GM12878 (cell line): ENCODE results near the gene DEK. TPM values are rescaled to one million over a fixed set of nuclear protein-coding genes. Genes with fewer than 3 reads are reported as not detected.

Experiments used
- ATAC-seq: fragments of 200-7000 bp; cut with Tn5 transposase; 3 replicates; pipeline ENCODE4 v1.9.1; 2020; ENCODE audit warnings: mild to moderate bottlenecking, moderate library complexity
- BruUV-seq: library from RNA; stranded (reverse); fragments of 400-500 nt; replicated peaks from 2 replicates; lab custom pipeline; 2021; lab: Mats Ljungman, UMichigan
- CTCF ChIA-PET: fragments of 300-600 bp; sonication (Branson Sonifier 250); formaldehyde crosslinking; extraction: SDS; loops from one replicate; lab custom pipeline; 2021; ENCODE audit warnings: inconsistent platforms; lab: Yijun Ruan, JAX
- POLR2A ChIA-PET: fragments of 350-600 bp; formaldehyde crosslinking; extraction: SDS; loops from one replicate; lab custom pipeline; 2021; ENCODE audit warnings: inconsistent platforms; lab: Charles Lee
- RAD21 ChIA-PET: fragments of 300-600 bp; sonication (Branson Sonifier 250); formaldehyde crosslinking; loops from one replicate; lab custom pipeline; 2023; ENCODE audit warnings: antibody characterized with exemption; ENCODE audit not compliant: unreplicated experiment; lab: Charles Lee
- SMC1A ChIA-PET: fragments of 300-600 bp; sonication (Branson Sonifier 250); formaldehyde crosslinking; loops from one replicate; lab custom pipeline; 2023; ENCODE audit not compliant: unreplicated experiment, uncharacterized antibody; lab: Charles Lee
- DNase-seq: peaks from one replicate; pipeline ENCODE4 v3.0.0-alpha.2; 2011; ENCODE audit warnings: low read depth, low spot score
- FAIRE-seq: peaks from 3 replicates; lab custom pipeline; 2011; peaks lifted over from hg19 to GRCh38; lab: Jason Lieb, UNC
- H2AFZ ChIP-seq: 2 replicates; pipeline ENCODE4 v1.6.0; 2011; ENCODE audit warnings: low read depth, low read length, control low read depth; ENCODE audit not compliant: control insufficient read depth
- H3K27ac ChIP-seq: 2 replicates; pipeline ENCODE4 v1.5.1; 2011; ENCODE audit warnings: control low read depth; ENCODE audit not compliant: control insufficient read depth, insufficient read depth
- H3K27me3 ChIP-seq, 2 experiments: replicated peaks in 1 of 2; 2 replicates each; pipeline versions ENCODE4 v1.6.0 to v1.6.1; 2011; ENCODE audit warnings: low read length in 1 of 2; ENCODE audit not compliant: control insufficient read depth in 2 of 2, insufficient read depth in 2 of 2
- H3K36me3 ChIP-seq, 2 experiments: 2 replicates each; pipeline ENCODE4 v1.5.1; 2011; ENCODE audit warnings: low read length in 1 of 2; ENCODE audit not compliant: control insufficient read depth in 2 of 2, insufficient read depth in 2 of 2
- H3K4me1 ChIP-seq: 2 replicates; pipeline ENCODE4 v1.6.1; 2011; ENCODE audit warnings: mild to moderate bottlenecking, low read length, moderate library complexity, mixed read lengths; ENCODE audit not compliant: control insufficient read depth, insufficient read depth
- H3K4me2 ChIP-seq: 2 replicates; pipeline ENCODE4 v1.6.0; 2011; ENCODE audit warnings: control low read depth; ENCODE audit not compliant: control insufficient read depth, insufficient read depth
- H3K4me3 ChIP-seq: fragments of 200-600 bp; sonication (generic); 2 replicates; pipeline ENCODE4 v1.5.1; 2016
- H3K79me2 ChIP-seq: 2 replicates; pipeline ENCODE4 v1.6.0; 2011; ENCODE audit warnings: low read length; ENCODE audit not compliant: control insufficient read depth, insufficient read depth
- H3K9ac ChIP-seq: 2 replicates; pipeline ENCODE4 v1.8.0; 2011; ENCODE audit warnings: low read length, control low read depth, mixed read lengths; ENCODE audit not compliant: control insufficient read depth, insufficient read depth
- H3K9me3 ChIP-seq: replicated peaks from 3 replicates; pipeline ENCODE4 v1.5.1; 2011; ENCODE audit warnings: mild to moderate bottlenecking, low read length; ENCODE audit not compliant: control insufficient read depth, insufficient read depth
- H4K20me1 ChIP-seq: 2 replicates; pipeline ENCODE4 v1.6.0; 2011; ENCODE audit not compliant: control insufficient read depth, insufficient read depth
- ATF7 ChIP-seq: fragments of 450-650 bp; IDR thresholded peaks from 2 replicates; pipeline ENCODE4 v1.6.1; 2016; ENCODE audit warnings: low read depth, mild to moderate bottlenecking
- BMI1 ChIP-seq: fragments of 450-650 bp; IDR thresholded peaks from 2 replicates; pipeline ENCODE4 v1.6.1; 2016; ENCODE audit warnings: mild to moderate bottlenecking, moderate library complexity, borderline replicate concordance
- CBX5 ChIP-seq: sonication (generic); IDR thresholded peaks from 2 replicates; pipeline ENCODE4 v1.6.1; 2016; ENCODE audit warnings: low read depth, moderate library complexity, mild to moderate bottlenecking, inconsistent platforms
- JUND ChIP-seq: IDR thresholded peaks from 2 replicates; pipeline ENCODE4 v1.6.1; 2012; ENCODE audit warnings: low read depth, mild to moderate bottlenecking, low read length, improper control_type of control experiment, moderate library complexity
- NR2C1 ChIP-seq: fragments of 450-650 bp; IDR thresholded peaks from 2 replicates; pipeline ENCODE4 v1.6.1; 2017; ENCODE audit warnings: antibody characterized with exemption, mild to moderate bottlenecking, moderate library complexity
- POLR2AphosphoS5 ChIP-seq: IDR thresholded peaks from 2 replicates; pipeline ENCODE4 v1.6.1; 2011; ENCODE audit warnings: mild to moderate bottlenecking, low read length, inconsistent platforms
- SMC3 ChIP-seq: IDR thresholded peaks from 2 replicates; pipeline ENCODE4 v1.6.1; 2011; ENCODE audit warnings: low read length, improper control_type of control experiment, borderline replicate concordance
- SP1 ChIP-seq: IDR thresholded peaks from one replicate; pipeline ENCODE4 v1.6.1; 2011; ENCODE audit warnings: low read depth, low read length
- SRF ChIP-seq, 2 experiments: IDR thresholded peaks; 2 replicates each; pipeline ENCODE4 v1.6.1; 2011; ENCODE audit warnings: low read depth in 2 of 2, low read length in 2 of 2, mild to moderate bottlenecking in 1 of 2, moderate library complexity in 1 of 2
- TARDBP ChIP-seq: IDR thresholded peaks from 2 replicates; pipeline ENCODE4 v1.6.1; 2016; ENCODE audit warnings: borderline replicate concordance
- TBL1XR1 ChIP-seq: IDR thresholded peaks from 2 replicates; pipeline ENCODE4 v1.6.1; 2012; ENCODE audit warnings: low read depth, low read length, improper control_type of control experiment
- WGBS: methylation state at CpG from one replicate; pipeline ENCODE4 v1.1.6; 2016; ENCODE audit warnings: low lambda C conversion rate; ENCODE audit not compliant: insufficient replicate concordance, insufficient coverage; ENCODE audit errors: missing lambda C conversion rate; 5-methylcytosine and 5-hydroxymethylcytosine counted together
- in situ Hi-C: fragments of 300-500 bp; cut with MboI; formaldehyde crosslinking; loops from 9 replicates; pipeline ENCODE4 v1.14.3; 2018; ENCODE audit warnings: mixed read lengths
- intact Hi-C: fragments of 100-400 bp; cut with micrococcal nuclease; formaldehyde crosslinking; loops from one replicate; pipeline ENCODE4 v1.14.2; 2022; ENCODE audit not compliant: unreplicated experiment
- polyA plus RNA-seq, 11 experiments: library from polyadenylated mRNA; depleted of rRNA in 4 of 11; unstranded in 6 of 11; stranded (reverse) in 5 of 11; fragments of >200 nt; fragmentation: Nextera tagmentation in 4 of 11; fragmentation: Illumina TruSeq in 1 of 11; extraction: Ambion mirVana in 4 of 11; extraction: Trizol in 1 of 11; gene quantifications; 1 replicate in 1 of 11; 2 replicates in 10 of 11; pipeline versions ENCODE4 v1.2.1 to v1.2.3, GENCODE V29; 2011 to 2016; ENCODE audit warnings: inconsistent platforms in 2 of 11, missing spikeins in 2 of 11, low read depth in 1 of 11
- total RNA-seq, 4 experiments: library from RNA; depleted of rRNA in 3 of 4; stranded (reverse); fragments of >200 nt in 3 of 4; fragmentation: Illumina TruSeq in 1 of 4; extraction: Trizol in 1 of 4; gene quantifications; 2 replicates each; pipeline versions ENCODE4 v1.2.1 to v1.2.3, GENCODE V29; 2013 to 2021
- TF ChIP-seq, protein P1 (sequence below): IDR thresholded peaks from 2 replicates; pipeline ENCODE4 v1.6.1; 2011; ENCODE audit warnings: borderline replicate concordance, low read depth, mild to moderate bottlenecking, moderate library complexity, mixed read lengths, low read length; ENCODE audit not compliant: insufficient read depth; ENCODE audit errors: extremely low read length
- TF ChIP-seq, protein P2 (sequence below): fragments of 450-650 bp; IDR thresholded peaks from 2 replicates; pipeline ENCODE4 v1.6.1; 2018; ENCODE audit warnings: borderline replicate concordance, mild to moderate bottlenecking; ENCODE audit not compliant: partially characterized antibody
- TF ChIP-seq, protein P3 (sequence below): fragments of 450-650 bp; formaldehyde crosslinking; IDR thresholded peaks from 2 replicates; pipeline ENCODE4 v1.4.0; 2020; ENCODE audit warnings: mild to moderate bottlenecking, moderate library complexity

Gene DEK
- total and polyA plus RNA-seq, 10 of the 15 experiments (the other 5 are each of a cell fraction or from before 2014, with no cell fraction given) = 111 to 346 (median 196) TPM

DNA sequence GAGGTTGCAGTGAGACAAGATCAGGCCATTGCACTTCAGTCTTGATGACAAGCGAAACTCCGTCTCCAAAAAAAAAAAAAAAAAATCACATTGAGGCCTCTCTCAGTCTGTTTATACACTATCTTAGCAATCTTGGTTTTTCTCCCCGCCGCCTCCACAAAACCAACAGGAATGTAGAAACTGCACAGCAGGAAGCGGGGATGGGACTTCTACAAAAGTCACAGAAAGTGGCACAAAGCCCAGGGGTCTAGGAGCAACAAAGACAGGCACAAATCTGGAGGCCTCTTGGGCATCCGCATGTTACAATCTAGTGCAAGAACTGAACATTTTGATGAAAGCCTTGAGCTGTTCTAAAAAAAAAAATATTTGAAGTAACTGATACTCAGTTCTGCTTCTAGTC, 60.5 kb downstream of the DEK start:
- Histone ChIP-seq H3K9ac (no peak overlapping the region), H3K36me3 (no peaks in the 10 kb centered on the region; a peak in 1 of 4 replicates), H3K27me3 (no peaks in the 10 kb centered on the region), H3K79me2 (no peaks in the 10 kb centered on the region), H3K4me1 (no peaks in the 10 kb centered on the region), H2AFZ (no peak overlapping the region), H3K9me3 (no peaks in the 10 kb centered on the region), H3K4me2 (no peak overlapping the region), H4K20me1 (no peaks in the 10 kb centered on the region; the same call in 1 of the 2 replicates), H3K4me3 (no peak overlapping the region), H3K27ac (no peak overlapping the region)
- ChIA-PET CTCF (interaction anchor here (0.7 kb wide), 1 partner anchor 13 kb away, joined by 3 read pairs; no protein-coding TSS in a partner anchor), RAD21 (no interaction called here), SMC1A (interaction anchor here (0.7 kb wide), 1 partner anchor 1627 kb away, joined by 3 read pairs; no protein-coding TSS in a partner anchor), POLR2A (no interaction called here)
- no TSS peak for BruUV-seq
- FAIRE-seq = no peak
- DNase-seq = no peak
- no peak for ATAC-seq
- no peak for TF ChIP-seq CBX5
- no peak for TF ChIP-seq TARDBP
- TF ChIP-seq SP1 = no peak
- no peak for TF ChIP-seq NR2C1
- no peak for TF ChIP-seq POLR2AphosphoS5
- TF ChIP-seq, protein P1, sequence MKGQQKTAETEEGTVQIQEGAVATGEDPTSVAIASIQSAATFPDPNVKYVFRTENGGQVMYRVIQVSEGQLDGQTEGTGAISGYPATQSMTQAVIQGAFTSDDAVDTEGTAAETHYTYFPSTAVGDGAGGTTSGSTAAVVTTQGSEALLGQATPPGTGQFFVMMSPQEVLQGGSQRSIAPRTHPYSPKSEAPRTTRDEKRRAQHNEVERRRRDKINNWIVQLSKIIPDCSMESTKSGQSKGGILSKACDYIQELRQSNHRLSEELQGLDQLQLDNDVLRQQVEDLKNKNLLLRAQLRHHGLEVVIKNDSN = no peak
- TF ChIP-seq, protein P2, sequence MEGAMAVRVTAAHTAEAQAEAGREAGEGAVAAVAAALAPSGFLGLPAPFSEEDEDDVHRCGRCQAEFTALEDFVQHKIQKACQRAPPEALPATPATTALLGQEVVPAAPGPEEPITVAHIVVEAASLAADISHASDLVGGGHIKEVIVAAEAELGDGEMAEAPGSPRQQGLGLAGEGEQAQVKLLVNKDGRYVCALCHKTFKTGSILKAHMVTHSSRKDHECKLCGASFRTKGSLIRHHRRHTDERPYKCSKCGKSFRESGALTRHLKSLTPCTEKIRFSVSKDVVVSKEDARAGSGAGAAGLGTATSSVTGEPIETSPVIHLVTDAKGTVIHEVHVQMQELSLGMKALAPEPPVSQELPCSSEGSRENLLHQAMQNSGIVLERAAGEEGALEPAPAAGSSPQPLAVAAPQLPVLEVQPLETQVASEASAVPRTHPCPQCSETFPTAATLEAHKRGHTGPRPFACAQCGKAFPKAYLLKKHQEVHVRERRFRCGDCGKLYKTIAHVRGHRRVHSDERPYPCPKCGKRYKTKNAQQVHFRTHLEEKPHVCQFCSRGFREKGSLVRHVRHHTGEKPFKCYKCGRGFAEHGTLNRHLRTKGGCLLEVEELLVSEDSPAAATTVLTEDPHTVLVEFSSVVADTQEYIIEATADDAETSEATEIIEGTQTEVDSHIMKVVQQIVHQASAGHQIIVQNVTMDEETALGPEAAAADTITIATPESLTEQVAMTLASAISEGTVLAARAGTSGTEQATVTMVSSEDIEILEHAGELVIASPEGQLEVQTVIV = no peak
- no peak for TF ChIP-seq BMI1
- TF ChIP-seq TBL1XR1 = no peak
- TF ChIP-seq SMC3 = no peak
- TF ChIP-seq JUND = no peak
- TF ChIP-seq, protein P3, sequence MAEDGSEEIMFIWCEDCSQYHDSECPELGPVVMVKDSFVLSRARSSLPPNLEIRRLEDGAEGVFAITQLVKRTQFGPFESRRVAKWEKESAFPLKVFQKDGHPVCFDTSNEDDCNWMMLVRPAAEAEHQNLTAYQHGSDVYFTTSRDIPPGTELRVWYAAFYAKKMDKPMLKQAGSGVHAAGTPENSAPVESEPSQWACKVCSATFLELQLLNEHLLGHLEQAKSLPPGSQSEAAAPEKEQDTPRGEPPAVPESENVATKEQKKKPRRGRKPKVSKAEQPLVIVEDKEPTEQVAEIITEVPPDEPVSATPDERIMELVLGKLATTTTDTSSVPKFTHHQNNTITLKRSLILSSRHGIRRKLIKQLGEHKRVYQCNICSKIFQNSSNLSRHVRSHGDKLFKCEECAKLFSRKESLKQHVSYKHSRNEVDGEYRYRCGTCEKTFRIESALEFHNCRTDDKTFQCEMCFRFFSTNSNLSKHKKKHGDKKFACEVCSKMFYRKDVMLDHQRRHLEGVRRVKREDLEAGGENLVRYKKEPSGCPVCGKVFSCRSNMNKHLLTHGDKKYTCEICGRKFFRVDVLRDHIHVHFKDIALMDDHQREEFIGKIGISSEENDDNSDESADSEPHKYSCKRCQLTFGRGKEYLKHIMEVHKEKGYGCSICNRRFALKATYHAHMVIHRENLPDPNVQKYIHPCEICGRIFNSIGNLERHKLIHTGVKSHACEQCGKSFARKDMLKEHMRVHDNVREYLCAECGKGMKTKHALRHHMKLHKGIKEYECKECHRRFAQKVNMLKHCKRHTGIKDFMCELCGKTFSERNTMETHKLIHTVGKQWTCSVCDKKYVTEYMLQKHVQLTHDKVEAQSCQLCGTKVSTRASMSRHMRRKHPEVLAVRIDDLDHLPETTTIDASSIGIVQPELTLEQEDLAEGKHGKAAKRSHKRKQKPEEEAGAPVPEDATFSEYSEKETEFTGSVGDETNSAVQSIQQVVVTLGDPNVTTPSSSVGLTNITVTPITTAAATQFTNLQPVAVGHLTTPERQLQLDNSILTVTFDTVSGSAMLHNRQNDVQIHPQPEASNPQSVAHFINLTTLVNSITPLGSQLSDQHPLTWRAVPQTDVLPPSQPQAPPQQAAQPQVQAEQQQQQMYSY (CRISPR knock-in tag) = no peak
- TF ChIP-seq SRF (IDR thresholded peaks at IDR 0.05; ENCODE audit: low read depth in 2 of 2, low read length in 2 of 2) = no peak
- TF ChIP-seq ATF7 = no peak
- in situ Hi-C loops = no loop called here
- intact Hi-C loops = no loop called here
- over 99% methylated on average over 6 of the region's 6 CpGs for WGBS
